PC-9 (cell line): Measurements from ENCODE around the gene RHO. TPM values are rescaled to one million over a fixed set of nuclear protein-coding genes. Genes with fewer than 3 reads are reported as not detected.

Experiments
- BruUV-seq: library from RNA; stranded (reverse); fragments of 400-500 nt; replicated peaks from 2 replicates; lab custom pipeline; 2021; lab: Mats Ljungman, UMichigan
- CTCF ChIA-PET: fragments of 300-600 bp; sonication (Branson Sonifier 250); formaldehyde crosslinking; loops from one replicate; lab custom pipeline; 2022; ENCODE audit warnings: antibody characterized with exemption; lab: Charles Lee
- POLR2A ChIA-PET: fragments of 300-600 bp; sonication (Branson Sonifier 250); formaldehyde crosslinking; loops from one replicate; lab custom pipeline; 2022; ENCODE audit warnings: antibody characterized with exemption; ENCODE audit not compliant: unreplicated experiment; lab: Charles Lee
- DNase-seq, 2 experiments: peaks; one replicate each; pipeline versions ENCODE4 v3.0.0 to v3.0.0-alpha.2; 2015 to 2022; ENCODE audit warnings: mixed read lengths in 1 of 2
- H2AFZ ChIP-seq: fragments of 200-600 bp; sonication (generic); 2 replicates; pipeline ENCODE4 v1.8.1; 2017; ENCODE audit warnings: antibody characterized with exemption
- H3F3A ChIP-seq: fragments of 200-600 bp; sonication (generic); 2 replicates; pipeline ENCODE4 v1.8.1; 2017; ENCODE audit warnings: antibody characterized with exemption, mild to moderate bottlenecking, low read depth; ENCODE audit not compliant: insufficient read depth
- H3K27ac ChIP-seq: fragments of 200-600 bp; sonication (generic); 2 replicates; pipeline ENCODE4 v1.6.1; 2016; ENCODE audit warnings: mixed run types
- H3K27me3 ChIP-seq: fragments of 200-600 bp; sonication (generic); 2 replicates; pipeline ENCODE4 v1.6.1; 2016; ENCODE audit warnings: low read depth, mixed run types; ENCODE audit not compliant: insufficient read depth
- H3K36me3 ChIP-seq: fragments of 200-600 bp; sonication (generic); 2 replicates; pipeline ENCODE4 v1.6.1; 2016; ENCODE audit warnings: low read depth, mixed run types
- H3K4me1 ChIP-seq: fragments of 200-600 bp; sonication (generic); replicated peaks from 2 replicates; pipeline ENCODE4 v1.6.1; 2016; ENCODE audit warnings: mixed run types; ENCODE audit not compliant: insufficient read depth
- H3K4me2 ChIP-seq: fragments of 200-600 bp; sonication (generic); 2 replicates; pipeline ENCODE4 v1.6.1; 2017; ENCODE audit warnings: mixed run types
- H3K4me3 ChIP-seq: fragments of 200-600 bp; sonication (generic); 2 replicates; pipeline ENCODE4 v1.6.1; 2016; ENCODE audit warnings: mixed run types
- H3K79me2 ChIP-seq: fragments of 200-600 bp; sonication (generic); 2 replicates; pipeline ENCODE4 v1.6.1; 2017; ENCODE audit warnings: low read depth, mixed run types
- H3K9me2 ChIP-seq: fragments of 200-600 bp; sonication (generic); 2 replicates; pipeline ENCODE4 v1.8.1; 2017; ENCODE audit warnings: mild to moderate bottlenecking; ENCODE audit not compliant: insufficient read depth
- H3K9me3 ChIP-seq: fragments of 200-600 bp; sonication (generic); 2 replicates; pipeline ENCODE4 v1.8.1; 2016; ENCODE audit warnings: low read depth; ENCODE audit not compliant: insufficient read depth
- H4K20me1 ChIP-seq: fragments of 200-600 bp; sonication (generic); 2 replicates; pipeline ENCODE4 v1.8.1; 2017; ENCODE audit not compliant: insufficient read depth
- CTCF ChIP-seq: fragments of 200-600 bp; sonication (generic); conservative IDR thresholded peaks from 2 replicates; pipeline ENCODE4 v1.6.1; 2017; ENCODE audit warnings: mixed run types, antibody characterized with exemption, mild to moderate bottlenecking, moderate library complexity
- EZH2 ChIP-seq: fragments of 200-600 bp; sonication (generic); IDR thresholded peaks from 2 replicates; pipeline ENCODE4 v1.8.0; 2017; ENCODE audit warnings: antibody characterized with exemption, low read depth
- intact Hi-C: fragments of 100-400 bp; cut with micrococcal nuclease; formaldehyde crosslinking; loops from one replicate; pipeline ENCODE4 v1.10.0; 2022; ENCODE audit not compliant: unreplicated experiment
- total RNA-seq: library from RNA; stranded (reverse); gene quantifications from 2 replicates; pipeline ENCODE4 v1.2.3, GENCODE V29; 2021

The RHO gene
- total RNA-seq, 1 experiment from 2014 or later, result not detected

- peaks cover 26% of the 10 kb centered on the region for H3K4me1 ChIP-seq
- no peaks in the 10 kb centered on the region for H3K36me3 ChIP-seq
- ChIA-PET CTCF (no interaction called here), POLR2A (interaction anchor here (0.6 to 0.7 kb wide), 2 partner anchors 39 to 77 kb away, joined by 3 read pairs; no protein-coding TSS in a partner anchor)
- H3K79me2 ChIP-seq, result no peaks in the 10 kb centered on the region
- H2AFZ ChIP-seq, result no peak overlapping the region
- no peaks in the 10 kb centered on the region for H3K27me3 ChIP-seq
- H3K9me2 ChIP-seq, result no peaks in the 10 kb centered on the region
- peak overlapping the region; percentile 46; the same call in 1 of the 2 replicates for H3K4me2 ChIP-seq
- no peak for DNase-seq
- no peak overlapping the region for H3K4me3 ChIP-seq
- TF ChIP-seq EZH2 (no peak), CTCF (no peak)
- no peak overlapping the region for H3K27ac ChIP-seq
- H3F3A ChIP-seq, result peaks cover 8% of the 10 kb centered on the region; the same call in 1 of the 2 replicates
- H4K20me1 ChIP-seq, result no peaks in the 10 kb centered on the region
- intact Hi-C loops, result no loop called here
- H3K9me3 ChIP-seq, result no peaks in the 10 kb centered on the region
- no TSS peak for BruUV-seq
These were observed 29.8 kb downstream of the RHO start for GRCh38 chr3:129558081-129558771.

- POLR2A ChIA-PET, result interaction anchor here (0.6 to 0.7 kb wide), 4 partner anchors 38 to 131 kb away, joined by 3 to 6 read pairs (median 4); no protein-coding TSS in a partner anchor
- no peak overlapping the region for H2AFZ ChIP-seq
- intact Hi-C loops, result no loop called here
These were observed 30.5 kb downstream of the RHO start for GRCh38 chr3:129558772-129559564.

More at GRCh38 chr3:129558772-129559564, 30.5 kb downstream of the RHO start:
- Histone ChIP-seq H3K4me2 (peak overlapping the region; percentile 46), H3K79me2 (no peaks in the 10 kb centered on the region), H3K9me2 (no peaks in the 10 kb centered on the region), H4K20me1 (no peaks in the 10 kb centered on the region), H3K27ac (no peak overlapping the region), H3K36me3 (no peaks in the 10 kb centered on the region), H3F3A (peaks cover 8% of the 10 kb centered on the region; the same call in 1 of the 2 replicates), H3K9me3 (no peaks in the 10 kb centered on the region), H3K4me3 (no peak overlapping the region), H3K4me1 (peaks cover 26% of the 10 kb centered on the region), H3K27me3 (no peaks in the 10 kb centered on the region)
- CTCF ChIA-PET, result no interaction called here
- no peak for TF ChIP-seq CTCF
- BruUV-seq, result no TSS peak
- peak; percentile 57 to 64 for DNase-seq
